A673 (cell line): ENCODE data around the gene SPRYD3.

ENCODE experiments used
- CTCF ChIP-seq: fragments of 300-800, 200-600 bp; sonication (generic); conservative IDR thresholded peaks from 2 replicates; pipeline ENCODE4 v1.5.1; 2017; ENCODE audit warnings: low read depth, mild to moderate bottlenecking, antibody characterized with exemption, low read length, moderate library complexity, mixed read lengths
- EZH2 ChIP-seq: fragments of 200-600 bp; sonication (generic); IDR thresholded peaks from 2 replicates; pipeline ENCODE4 v1.6.1; 2017; ENCODE audit warnings: borderline replicate concordance, low read depth, mild to moderate bottlenecking, mixed read lengths, antibody characterized with exemption, low read length; ENCODE audit not compliant: poor library complexity, severe bottlenecking

- TF ChIP-seq CTCF (no peak), EZH2 (no peak)
Observed at GRCh38 chr12:53090554-53090953, 11.4 kb upstream of the SPRYD3 start.
